GM18499 (cell line): Measurements from ENCODE around the gene TEAD4.

Experiments used
- ATAC-seq: cut with Tn5 transposase; IDR thresholded peaks from one replicate; pipeline ENCODE4 v1.9.1; 2021; ENCODE audit warnings: moderate number of reproducible peaks; ENCODE audit not compliant: insufficient read depth, unreplicated experiment

Gene TEAD4

DNA sequence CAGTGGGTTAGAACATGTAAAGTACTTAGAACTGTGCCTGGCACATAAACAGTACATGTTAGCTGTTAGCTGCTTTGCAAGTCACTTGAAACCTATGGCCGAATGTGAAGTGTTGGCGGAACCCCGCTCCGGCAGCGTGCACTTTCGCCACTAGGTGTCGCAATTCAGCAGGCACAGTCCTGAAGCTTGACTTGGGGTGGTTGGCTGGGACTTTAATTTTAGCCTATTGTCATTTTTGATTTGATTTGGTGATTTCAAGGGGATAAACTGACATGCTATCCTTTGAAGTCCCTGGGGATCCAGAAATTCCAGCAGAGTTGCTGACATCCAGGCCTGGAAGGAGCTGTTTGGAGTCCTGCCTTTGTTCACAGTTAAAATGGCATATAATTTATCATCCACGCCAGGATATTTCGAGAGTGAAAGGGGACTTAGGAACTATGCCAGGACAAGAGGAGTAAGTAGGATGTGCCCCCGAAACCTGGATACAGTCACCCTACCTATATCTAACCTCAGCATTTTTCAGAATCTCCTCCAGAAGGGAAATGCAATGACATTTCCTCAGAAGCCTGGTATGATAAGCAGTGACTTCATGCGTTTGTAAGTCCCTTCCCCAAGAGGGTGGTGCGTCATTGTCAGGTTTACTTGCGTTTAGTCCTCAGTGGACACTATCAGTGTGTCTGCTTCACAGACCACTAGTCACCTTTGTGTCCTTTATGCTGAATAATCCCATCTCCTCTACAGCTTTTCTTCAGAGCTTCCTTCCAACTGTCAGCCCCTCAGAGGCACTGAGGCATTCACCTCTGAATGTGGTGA, 114.4 kb downstream of the TEAD4 start:
- ATAC-seq, result no peak

DNA sequence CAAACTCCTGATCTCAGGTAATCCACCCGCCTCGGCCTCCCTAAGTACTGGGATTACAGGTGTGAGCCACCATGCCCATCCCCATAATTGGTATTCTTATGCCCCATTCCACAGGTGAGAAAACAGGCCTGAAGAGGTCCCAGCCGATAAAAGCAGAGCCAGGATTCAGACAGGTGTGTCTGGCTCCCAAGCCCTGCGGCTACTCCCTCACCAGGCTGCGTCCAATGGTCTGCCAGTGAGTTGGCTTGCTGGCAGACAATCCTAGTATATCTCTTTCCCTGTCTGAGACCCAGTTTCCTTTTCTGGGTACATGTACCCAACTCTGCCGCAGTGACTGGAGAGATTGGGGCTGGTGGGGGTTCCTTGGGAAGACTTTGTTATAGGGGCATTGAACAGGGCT, 116.1 kb downstream of the TEAD4 start:
- ATAC-seq, result no peak

DNA sequence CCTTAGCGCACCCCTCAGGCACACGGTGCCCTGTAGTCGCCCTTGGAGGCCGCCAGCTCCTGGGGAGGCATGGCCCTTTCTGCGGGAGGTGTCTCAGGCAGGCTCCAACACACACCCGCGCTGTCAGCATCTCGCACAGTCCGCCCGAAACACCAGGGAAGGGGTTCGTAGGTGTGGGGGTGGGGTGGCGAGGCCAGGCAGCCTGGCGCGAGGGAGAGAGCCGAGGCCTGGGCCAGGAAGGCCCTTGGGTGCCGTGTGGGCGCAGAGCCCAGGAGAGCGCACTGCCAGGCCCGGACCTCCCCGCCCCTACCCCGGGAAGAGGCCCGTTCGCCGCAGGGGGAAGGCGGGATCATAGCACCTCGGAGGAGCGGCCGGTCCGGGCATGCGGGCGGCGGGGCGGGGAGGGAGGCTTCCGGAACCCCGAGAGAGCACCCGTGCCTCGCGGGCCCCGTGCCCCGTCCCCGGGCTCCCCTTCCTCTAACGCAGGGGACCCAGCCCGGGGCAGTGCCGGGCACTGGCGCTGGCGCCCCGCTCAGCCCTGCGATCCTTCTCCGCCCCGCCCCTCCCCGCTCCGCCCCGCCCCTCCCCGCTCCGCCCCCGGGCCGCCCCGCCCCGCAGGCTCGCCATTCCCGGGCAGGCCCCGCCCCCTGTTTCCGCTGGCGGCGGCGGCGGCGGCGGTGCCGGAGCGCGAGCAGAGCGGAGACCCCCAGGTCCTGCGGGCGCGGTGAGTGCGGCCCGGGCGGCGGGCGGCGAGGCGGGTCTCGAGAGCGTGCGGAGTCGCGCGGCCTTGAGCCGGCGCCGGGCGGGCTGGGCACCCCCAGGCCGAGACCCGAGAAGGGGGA, 117.8 kb downstream of the TEAD4 start, which contains the start of gene TSPAN9:
Gene TSPAN9 (plus strand): TSS at position 650 of the 842 bp plus-strand sequence. CDS start 123,815 bp downstream, outside the sequence.
- ATAC-seq, result no peak

DNA sequence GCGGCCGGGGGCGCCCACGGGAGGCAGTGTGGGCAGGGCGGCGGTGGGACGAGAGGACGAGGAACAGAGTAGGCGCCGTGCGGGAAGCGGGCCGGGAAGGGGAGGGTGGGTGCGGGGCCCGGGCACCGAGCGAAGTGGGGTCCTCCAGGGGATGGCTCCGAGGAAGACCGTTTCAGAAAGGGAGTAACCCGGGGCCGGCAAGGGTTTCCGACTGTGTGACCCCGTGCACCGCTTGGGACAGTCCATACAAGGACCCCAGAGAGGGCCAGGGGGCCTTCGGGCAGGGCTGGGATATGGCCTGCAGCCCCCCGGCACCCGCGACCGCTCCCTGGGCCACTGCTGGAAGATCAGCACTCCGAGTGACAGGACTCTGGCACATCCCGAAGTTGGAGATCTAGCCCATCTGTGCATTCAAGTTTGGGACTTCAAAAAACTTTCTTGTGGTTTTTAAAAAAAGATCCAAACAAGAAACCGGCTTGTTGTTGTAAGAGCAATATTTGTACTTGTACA, 118.4 kb downstream of the TEAD4 start:
- no peak for ATAC-seq

DNA sequence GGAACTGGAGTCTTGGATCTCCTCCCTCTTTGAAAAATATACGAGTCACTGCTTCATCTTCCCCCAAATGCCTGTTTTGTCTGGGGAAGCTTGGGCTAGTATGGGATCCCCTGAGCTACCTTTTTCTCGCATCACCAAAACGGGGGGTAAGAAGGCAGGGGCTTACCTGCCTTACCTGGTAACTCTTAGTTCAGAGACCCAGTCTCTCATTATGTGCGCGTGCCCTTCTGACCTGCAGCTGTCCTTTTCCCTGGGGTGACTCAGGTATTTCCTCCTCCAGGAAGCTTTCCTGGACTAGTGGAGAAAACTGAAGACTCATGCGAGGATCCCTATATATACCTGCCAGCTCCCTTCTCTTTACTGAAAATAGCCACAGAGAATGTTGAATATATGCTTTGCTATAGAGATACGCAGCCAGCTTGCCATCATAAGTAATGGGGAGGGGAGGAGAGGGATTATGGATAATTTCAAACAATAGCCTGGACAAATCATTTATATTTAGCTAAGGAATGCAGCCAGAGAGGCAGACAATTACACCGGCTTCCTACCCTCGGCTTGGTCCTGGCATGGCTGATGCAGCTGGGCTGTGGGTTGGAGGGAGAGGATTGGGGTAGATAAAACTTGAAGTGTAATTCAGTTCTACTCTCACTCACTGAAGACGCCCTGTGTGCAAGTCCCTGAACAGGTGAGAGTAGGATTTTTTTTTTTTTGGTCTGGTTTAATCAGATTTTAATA, 119.1 kb downstream of the TEAD4 start:
- no peak for ATAC-seq

DNA sequence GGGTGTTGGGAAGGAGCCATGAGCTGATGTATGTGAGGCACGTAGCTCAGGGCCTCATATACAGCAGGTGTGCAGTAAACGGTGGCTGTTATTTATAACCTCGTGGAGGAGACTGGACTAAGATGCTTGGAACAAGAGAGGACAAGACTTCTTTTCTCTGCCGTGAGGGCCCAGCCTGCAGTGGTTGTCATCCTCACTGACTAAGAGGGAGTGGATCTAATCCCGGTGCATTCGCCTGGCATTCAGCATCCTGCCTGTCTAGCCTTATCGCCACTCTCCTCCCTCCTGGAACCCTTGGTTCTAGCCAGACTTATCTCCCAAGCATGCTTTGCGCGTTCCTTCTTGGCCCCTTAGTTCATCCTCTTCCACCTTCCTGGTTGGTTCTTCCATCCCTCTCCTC, 121.9 kb downstream of the TEAD4 start:
- ATAC-seq, result no peak

DNA sequence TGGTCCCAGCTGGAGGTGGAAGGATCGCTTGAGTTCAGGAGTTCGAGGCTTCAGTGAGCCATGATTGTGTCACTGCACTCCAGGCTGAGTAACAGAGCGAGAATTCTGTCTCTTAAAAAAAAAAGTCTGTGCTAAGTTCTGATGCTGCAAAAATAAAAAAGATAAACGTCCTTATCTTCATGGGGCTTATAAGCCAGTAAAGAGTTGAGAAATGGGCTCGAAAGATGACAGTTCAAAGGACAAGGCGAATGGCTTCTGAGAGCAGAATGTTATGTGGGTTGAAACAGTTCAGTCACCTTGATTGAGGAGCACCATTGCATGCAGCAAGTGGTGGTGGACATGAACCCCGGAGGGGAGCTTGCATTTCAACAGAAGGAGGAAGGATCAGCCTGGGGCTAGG, 122.7 kb downstream of the TEAD4 start:
- no peak for ATAC-seq

DNA sequence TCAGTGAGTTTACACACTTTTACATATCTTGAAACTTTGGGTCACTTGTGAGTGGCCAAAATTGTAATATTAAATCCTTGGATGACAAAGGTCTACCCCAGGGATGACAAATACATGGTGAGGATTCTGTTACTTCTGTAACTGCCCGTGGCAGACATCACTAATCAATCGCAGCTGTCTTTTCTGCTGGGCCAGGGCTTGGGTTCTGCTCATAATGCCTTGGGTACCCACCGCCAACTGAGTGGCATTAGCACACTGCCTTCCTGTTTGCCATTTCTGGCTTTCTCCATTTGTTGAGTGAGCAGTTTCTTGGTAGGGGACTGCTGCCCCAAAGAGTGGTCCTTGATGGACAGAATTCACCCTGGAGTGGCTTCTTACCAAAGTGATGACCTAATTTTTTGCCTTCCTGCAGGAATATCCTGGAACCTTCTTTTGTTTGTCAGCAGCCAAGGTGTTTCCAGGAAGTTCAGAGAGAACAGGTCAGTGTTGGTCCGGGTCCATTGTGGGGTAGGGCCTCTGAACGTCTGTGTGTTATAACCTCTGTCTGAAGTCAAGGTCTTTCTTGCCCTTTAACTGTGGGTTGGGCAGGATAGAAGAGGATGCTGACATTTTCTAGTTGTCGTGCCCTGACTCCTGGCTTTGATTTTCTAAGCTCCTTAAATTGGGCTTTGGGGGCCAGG, 124.2 kb downstream of the TEAD4 start:
- no peak for ATAC-seq

DNA sequence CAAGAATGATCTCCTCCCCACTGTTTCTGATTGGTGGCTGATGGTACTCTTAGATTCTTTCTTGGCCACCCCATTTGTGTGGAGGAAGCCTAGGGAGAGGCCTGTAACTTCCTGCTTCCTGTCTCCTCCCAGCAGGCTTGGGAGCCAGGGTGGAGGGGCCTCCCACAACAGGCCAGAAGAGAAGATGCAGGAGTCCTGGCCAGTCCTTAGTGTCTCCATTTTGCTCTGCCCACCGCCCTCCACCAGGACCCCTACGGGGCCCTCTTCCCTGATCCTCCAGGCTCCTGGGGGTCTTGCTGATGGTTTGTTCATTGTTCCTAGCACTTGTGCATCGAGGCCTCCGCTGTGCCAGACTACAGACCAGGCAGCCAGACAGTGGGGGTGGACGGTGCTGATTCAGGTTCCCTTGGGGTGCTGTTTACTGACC, 124.7 kb downstream of the TEAD4 start:
- ATAC-seq, result no peak

DNA sequence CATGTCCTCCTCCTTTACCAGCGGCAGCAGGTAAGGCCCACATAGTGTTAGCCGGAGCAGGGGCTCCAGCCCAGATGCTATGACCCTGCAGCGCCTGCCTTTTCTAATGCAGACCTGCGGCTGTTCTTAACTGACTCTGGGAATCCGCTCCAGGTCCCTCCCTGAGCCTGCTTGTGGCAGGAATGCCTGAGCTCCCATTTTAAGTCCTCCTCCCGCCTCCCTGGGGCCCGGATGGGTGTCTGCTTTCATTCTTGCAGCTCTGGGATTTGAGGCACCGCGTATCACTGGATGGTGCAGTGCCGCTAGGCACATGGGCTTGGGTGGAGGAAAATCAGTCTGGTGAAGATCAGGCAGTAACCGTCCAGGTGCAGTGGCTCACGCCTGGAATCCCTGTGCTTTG, 125.5 kb downstream of the TEAD4 start:
- no peak for ATAC-seq

DNA sequence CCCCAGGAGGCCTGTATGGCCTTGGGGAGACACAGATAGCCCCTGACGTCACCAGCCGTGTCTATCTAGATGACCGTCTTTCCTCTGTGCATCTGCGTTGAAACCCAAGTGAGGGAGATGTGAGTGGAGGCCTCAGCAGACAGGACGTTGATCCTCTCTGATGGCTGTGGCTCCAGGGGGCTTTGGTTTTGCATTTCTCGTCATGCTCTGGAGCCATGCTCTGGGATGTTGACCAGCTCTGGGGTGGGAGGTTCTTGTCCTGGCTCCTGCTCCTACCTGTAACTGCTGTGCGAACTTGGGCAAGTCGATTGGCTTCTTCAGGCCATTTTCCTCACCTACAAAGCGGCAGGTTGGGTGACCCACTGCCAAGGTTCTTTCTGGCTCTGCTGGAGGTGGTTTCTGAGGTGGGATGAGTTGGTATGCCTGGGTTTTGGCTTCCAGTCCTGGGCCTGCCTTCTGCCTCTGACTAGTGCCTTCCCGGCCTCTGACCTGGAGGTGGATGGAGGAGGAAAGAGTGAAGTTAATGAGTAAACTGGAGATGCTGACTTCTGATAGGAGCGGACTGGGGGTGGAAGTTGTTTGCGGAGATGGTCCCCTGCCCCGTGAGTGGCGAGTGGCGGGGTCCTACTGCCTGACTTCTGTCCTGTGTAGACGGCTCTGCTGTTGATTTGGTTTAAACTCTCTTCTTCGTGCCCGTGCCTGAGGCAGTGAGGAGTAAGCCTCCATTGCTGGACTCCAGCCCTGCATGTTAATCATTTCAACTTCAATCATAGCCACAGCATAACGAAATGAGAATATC, 126.3 kb downstream of the TEAD4 start:
- ATAC-seq, result no peak

DNA sequence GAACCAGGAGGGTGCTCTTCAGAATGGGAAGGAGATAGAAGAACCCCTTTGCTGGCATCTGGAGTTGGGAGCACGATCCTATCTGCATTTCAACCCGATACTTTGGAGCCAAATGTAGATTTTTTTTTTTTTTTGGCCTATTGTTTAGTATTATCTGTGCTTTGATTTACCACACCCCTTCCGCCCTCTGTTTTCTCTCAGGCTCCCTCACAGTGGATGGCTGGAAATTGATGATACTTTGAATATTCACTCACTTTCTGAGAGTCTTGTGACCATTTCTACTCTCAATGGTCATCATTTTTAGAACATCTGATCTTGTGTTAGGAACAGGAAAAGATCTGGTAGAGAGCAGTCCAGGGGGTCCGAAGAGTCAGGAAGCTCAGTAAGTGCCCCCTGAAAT, 127.0 kb downstream of the TEAD4 start:
- ATAC-seq, result no peak

DNA sequence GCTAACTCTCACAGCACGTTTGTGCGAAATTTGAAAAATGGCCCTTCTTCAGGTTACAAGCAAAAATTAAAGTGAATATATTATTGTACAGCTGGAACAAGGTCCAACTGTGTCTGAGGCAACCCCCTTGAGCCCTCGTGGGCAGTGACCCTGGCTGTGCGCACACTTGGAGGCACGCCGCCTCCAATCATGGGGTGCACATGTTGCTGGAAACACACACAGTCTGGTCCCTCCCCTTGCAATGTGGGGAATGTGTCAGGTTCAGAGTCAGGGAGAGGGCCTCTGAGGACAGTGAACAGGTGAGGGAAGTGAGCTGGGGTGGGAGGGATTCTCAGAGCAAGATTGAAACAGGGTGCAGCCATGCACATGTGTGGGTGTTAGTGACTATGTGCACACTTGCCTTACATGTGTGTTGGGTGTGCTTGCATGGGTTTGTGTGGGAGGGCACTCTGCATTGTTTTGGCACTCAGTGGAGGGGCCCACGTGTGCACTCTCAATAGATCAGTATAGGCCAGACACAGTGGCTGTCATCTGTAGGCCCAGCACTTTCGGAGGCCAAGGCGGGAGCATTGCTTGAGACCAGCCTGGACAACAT, 127.6 kb downstream of the TEAD4 start:
- ATAC-seq, result no peak

DNA sequence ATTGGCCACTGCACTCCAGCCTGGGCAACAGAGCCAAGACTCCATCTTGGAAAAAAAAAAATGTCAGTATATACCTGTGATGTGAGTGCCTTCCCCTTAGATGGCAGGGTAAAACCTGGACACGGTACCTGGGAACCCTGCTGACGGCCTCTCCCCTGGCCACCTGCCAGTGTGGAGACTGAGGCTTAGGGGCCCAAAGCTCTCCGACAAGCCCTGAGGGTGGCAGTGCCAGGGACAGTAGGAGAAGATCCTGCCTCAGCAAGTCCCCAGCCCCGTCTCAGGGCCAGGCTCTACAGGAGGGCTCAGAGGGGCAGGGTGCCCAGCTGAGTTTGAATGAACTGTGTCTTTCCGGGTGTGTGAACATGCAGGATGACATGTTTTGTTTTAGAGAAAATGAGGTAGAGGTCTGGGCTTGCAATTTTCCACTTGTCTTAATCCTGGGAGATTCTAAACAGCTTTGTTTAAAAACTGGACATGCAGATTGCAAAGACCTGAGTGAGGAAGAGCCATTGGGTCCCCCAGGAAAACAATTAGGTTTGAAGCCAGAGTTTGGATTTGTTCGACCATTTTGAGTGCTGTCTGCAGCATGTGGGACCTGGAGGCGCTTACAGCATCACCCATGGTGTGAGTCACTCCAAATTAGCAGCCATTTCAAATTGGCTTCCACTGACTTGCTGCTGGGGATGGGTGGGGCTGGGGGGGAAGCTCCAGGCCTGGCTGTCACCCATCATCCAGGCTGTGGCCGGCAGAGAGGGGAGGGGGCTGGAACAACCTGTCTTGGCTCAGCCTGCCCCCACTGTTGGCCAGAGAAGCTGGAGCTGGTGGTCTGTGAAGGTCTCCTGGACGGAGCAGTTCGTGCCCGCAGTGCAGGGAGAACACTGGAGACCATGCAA, 128.8 kb downstream of the TEAD4 start:
- ATAC-seq, result no peak

DNA sequence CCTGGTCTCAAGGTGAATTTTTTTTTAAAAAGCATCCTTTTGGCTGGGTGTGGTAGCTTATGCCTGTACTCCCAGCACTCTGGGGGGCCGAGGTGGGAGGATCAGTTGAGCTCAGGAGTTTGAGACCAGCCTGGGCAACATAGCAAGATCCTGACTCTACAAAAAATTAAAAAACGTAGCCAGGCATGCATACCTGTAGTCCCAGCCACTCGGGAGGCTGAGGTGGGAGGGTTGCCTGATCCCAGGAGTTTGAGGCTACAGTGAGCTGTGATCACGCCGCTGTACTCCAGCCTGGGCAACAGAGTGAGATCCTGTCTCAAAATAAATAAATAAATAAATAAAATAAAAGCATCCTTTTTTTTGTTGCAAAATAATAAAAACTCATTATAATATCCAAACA, 130.4 kb downstream of the TEAD4 start:
- ATAC-seq, result no peak
